ENCODE results near the gene ARMC5. TPM values are rescaled to one million over a fixed set of nuclear protein-coding genes. Genes with fewer than 3 reads are reported as not detected.

The ARMC5 gene
- total and polyA plus RNA-seq, 10 of the 15 experiments (the other 5 are each of a cell fraction or from before 2014, with no cell fraction given), result 0.06 to 13.2 (median 5.6) TPM

DNA sequence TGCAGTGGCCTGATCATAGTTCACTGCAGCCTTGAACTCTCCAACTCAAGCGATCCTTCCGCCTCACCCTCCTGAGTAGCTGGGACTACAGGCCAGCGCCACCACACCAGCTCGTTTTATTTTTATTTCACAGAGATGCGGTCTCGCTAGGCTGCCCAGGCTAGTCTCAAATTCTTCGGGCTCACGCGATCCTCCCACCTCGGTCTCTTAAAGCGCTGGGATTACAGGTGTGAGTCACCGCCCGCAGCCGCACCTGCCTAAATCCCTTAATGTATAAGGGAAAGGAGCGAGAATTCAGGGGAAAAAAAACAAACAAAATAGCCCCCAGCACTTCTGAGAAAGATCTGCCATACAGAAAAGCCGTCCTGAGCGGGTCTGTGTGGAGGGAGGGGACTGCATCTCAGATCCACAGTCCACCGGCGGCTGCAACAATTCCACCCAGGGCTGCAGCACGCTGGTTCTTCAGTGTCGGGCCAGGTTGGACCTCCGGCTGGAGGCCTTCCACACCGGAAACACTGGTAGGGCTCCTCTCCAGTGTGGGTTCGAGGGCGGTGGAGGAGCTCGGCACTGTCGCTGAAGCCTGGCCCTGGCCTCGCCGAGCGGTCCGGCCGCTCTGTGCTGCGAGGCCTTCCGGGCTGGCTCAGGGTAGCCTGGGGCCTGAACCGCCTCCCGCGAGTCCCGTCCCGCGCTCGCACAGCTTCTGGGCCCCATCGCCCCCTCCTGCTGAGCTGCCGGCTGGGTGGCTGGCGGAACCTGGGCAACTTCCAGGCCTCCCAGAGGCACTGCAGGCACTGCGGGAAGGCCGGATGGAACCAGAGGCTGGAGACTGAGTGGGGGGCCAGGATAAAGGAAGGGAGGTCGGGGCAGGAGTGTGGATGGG, 23.7 kb upstream of the ARMC5 start:
- no peaks in the 10 kb centered on the region for H3K36me3 ChIP-seq (ENCODE audit: control insufficient read depth in 2 of 2, insufficient read depth in 2 of 2, low read length in 1 of 2)
- FAIRE-seq (no peak), ATAC-seq (no peak), DNase-seq (ENCODE audit: low read depth, low spot score) (no peak)
- TF ChIP-seq, protein P1, sequence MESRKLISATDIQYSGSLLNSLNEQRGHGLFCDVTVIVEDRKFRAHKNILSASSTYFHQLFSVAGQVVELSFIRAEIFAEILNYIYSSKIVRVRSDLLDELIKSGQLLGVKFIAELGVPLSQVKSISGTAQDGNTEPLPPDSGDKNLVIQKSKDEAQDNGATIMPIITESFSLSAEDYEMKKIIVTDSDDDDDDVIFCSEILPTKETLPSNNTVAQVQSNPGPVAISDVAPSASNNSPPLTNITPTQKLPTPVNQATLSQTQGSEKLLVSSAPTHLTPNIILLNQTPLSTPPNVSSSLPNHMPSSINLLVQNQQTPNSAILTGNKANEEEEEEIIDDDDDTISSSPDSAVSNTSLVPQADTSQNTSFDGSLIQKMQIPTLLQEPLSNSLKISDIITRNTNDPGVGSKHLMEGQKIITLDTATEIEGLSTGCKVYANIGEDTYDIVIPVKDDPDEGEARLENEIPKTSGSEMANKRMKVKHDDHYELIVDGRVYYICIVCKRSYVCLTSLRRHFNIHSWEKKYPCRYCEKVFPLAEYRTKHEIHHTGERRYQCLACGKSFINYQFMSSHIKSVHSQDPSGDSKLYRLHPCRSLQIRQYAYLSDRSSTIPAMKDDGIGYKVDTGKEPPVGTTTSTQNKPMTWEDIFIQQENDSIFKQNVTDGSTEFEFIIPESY (IDR thresholded peaks at IDR 0.05), result no peak
- no peak for TF ChIP-seq CTCF (IDR thresholded peaks at IDR 0.05 in 2 of 3, conservative IDR thresholded peaks at IDR 0.05 in 1 of 3; ENCODE audit: control insufficient read depth in 2 of 3, extremely low read depth in 1 of 3, insufficient read depth in 1 of 3, low read depth in 3 of 3, low read length in 3 of 3)
- TF ChIP-seq SPI1 (IDR thresholded peaks at IDR 0.05; ENCODE audit: borderline replicate concordance, insufficient read depth, low read depth, low read length), result no peak
- TF ChIP-seq CEBPB (IDR thresholded peaks at IDR 0.05; ENCODE audit: borderline replicate concordance in 1 of 2, low read depth in 2 of 2, low read length in 2 of 2), result no peak
- no peak for TF ChIP-seq ZBED1 (IDR thresholded peaks at IDR 0.05; ENCODE audit: borderline replicate concordance)
- no peak for TF ChIP-seq ELK1 (IDR thresholded peaks at IDR 0.05; ENCODE audit: low read depth, low read length)
- TF ChIP-seq USF2 (IDR thresholded peaks at IDR 0.05; ENCODE audit: borderline replicate concordance, low read depth, low read length), result no peak
- TF ChIP-seq ZNF384 (IDR thresholded peaks at IDR 0.05; ENCODE audit: borderline replicate concordance, low read depth, low read length), result no peak
- TF ChIP-seq SP1 (IDR thresholded peaks at IDR 0.05; ENCODE audit: low read depth, low read length), result no peak
- TF ChIP-seq KDM1A (IDR thresholded peaks at IDR 0.05; ENCODE audit: borderline replicate concordance), result no peak
- no peak for TF ChIP-seq MXI1 (IDR thresholded peaks at IDR 0.05; ENCODE audit: low read depth, low read length)
- TF ChIP-seq BMI1 (IDR thresholded peaks at IDR 0.05; ENCODE audit: borderline replicate concordance), result no peak
- TF ChIP-seq SREBF1 (IDR thresholded peaks at IDR 0.05; ENCODE audit: low read length), result no peak
- TF ChIP-seq BRCA1 (IDR thresholded peaks at IDR 0.05; ENCODE audit: low read depth, low read length), result no peak
- SMC1A ChIA-PET (ENCODE audit: uncharacterized antibody, unreplicated experiment), result interaction anchor here (1.1 kb wide), 1 partner anchor 40 kb away, joined by 3 read pairs; no protein-coding TSS in a partner anchor
- no peak overlapping the region for H2AFZ ChIP-seq (ENCODE audit: control insufficient read depth, low read depth, low read length)
- H3K27ac ChIP-seq (ENCODE audit: control insufficient read depth, insufficient read depth), result no peak overlapping the region
- H3K4me1 ChIP-seq (ENCODE audit: control insufficient read depth, insufficient read depth, low read length), result no peaks in the 10 kb centered on the region
- H4K20me1 ChIP-seq (ENCODE audit: control insufficient read depth, insufficient read depth), result no peaks in the 10 kb centered on the region
- 84% methylated on average over 47 of the region's 47 CpGs for WGBS (ENCODE audit: insufficient coverage, insufficient replicate concordance, low lambda C conversion rate, missing lambda C conversion rate)
- BruUV-seq (replicated peaks), result no TSS peak
- intact Hi-C loops (cut with micrococcal nuclease; ENCODE audit: unreplicated experiment) (no loop called here), in situ Hi-C loops (cut with MboI) (loop anchor here (25.0 kb wide), 1 partner anchor 448 kb away; the partner anchor contains the start of gene HSD3B7)
- CTCF ChIA-PET, result no interaction called here
- no peak overlapping the region for H3K9ac ChIP-seq (ENCODE audit: control insufficient read depth, insufficient read depth, low read length)
- no peak overlapping the region for H3K4me2 ChIP-seq (ENCODE audit: control insufficient read depth, insufficient read depth)
- POLR2A ChIA-PET, result interaction anchor here (0.5 kb wide), 1 partner anchor 178 kb away, joined by 9 read pairs; no protein-coding TSS in a partner anchor
- RAD21 ChIA-PET (ENCODE audit: unreplicated experiment), result no interaction called here
- no peaks in the 10 kb centered on the region for H3K27me3 ChIP-seq (replicated peaks in 1 of 2; ENCODE audit: control insufficient read depth in 2 of 2, insufficient read depth in 2 of 2, low read length in 1 of 2)
- no peak overlapping the region for H3K4me3 ChIP-seq
- no peaks in the 10 kb centered on the region for H3K79me2 ChIP-seq (ENCODE audit: control insufficient read depth, insufficient read depth, low read length)
- no peaks in the 10 kb centered on the region for H3K9me3 ChIP-seq (replicated peaks; ENCODE audit: control insufficient read depth, insufficient read depth, low read length)

Data from GM12878 (cell line).